Aorta (tissue), 5 donors: Measurements from ENCODE around the gene LRRC8B. TPM values are rescaled to one million over a fixed set of nuclear protein-coding genes. Genes with fewer than 3 reads are reported as not detected.
A peak's percentile ranks its signal among the peaks of the same experiment; 100 is the strongest.

ENCODE experiments used
- ATAC-seq: fragments of 200-7000 bp; cut with Tn5 transposase; one replicate; pipeline ENCODE4 v1.9.1; 2022; ENCODE audit warnings: moderate library complexity; ENCODE audit not compliant: low FRiP score
- DNase-seq, 2 donors: peaks; one replicate each; pipeline ENCODE4 v3.0.0-alpha.2; 2020
- H3K27ac ChIP-seq, 2 donors: one replicate each; pipeline ENCODE4 v1.5.1; 2013; ENCODE audit warnings: low read length in 2 of 2, mild to moderate bottlenecking in 2 of 2, moderate library complexity in 2 of 2, control low read depth in 1 of 2, inconsistent platforms in 1 of 2, low read depth in 1 of 2
- H3K27me3 ChIP-seq, 2 donors: one replicate each; pipeline ENCODE4 v1.6.1; 2013; ENCODE audit warnings: control low read depth in 1 of 2, low read length in 1 of 2, mild to moderate bottlenecking in 1 of 2, moderate library complexity in 1 of 2; ENCODE audit not compliant: insufficient read depth in 2 of 2, control insufficient read depth in 1 of 2
- H3K36me3 ChIP-seq, 2 donors: one replicate each; pipeline ENCODE4 v1.6.1; 2013; ENCODE audit warnings: control low read depth in 1 of 2, low read length in 1 of 2, mild to moderate bottlenecking in 1 of 2; ENCODE audit not compliant: insufficient read depth in 2 of 2, control insufficient read depth in 1 of 2
- H3K4me1 ChIP-seq, 2 donors: one replicate each; pipeline ENCODE4 v1.6.1; 2013; ENCODE audit warnings: low read length in 2 of 2, control low read depth in 1 of 2, mild to moderate bottlenecking in 1 of 2, moderate library complexity in 1 of 2; ENCODE audit not compliant: insufficient read depth in 2 of 2, control insufficient read depth in 1 of 2
- H3K4me3 ChIP-seq, 2 donors: one replicate each; pipeline ENCODE4 v1.5.1; 2013; ENCODE audit warnings: low read length in 2 of 2, control low read depth in 1 of 2, mild to moderate bottlenecking in 1 of 2
- H3K9me3 ChIP-seq: one replicate; pipeline ENCODE4 v1.6.1; 2013; ENCODE audit warnings: mild to moderate bottlenecking, low read length; ENCODE audit not compliant: control insufficient read depth
- WGBS, 2 donors: extraction: QIAGEN DNeasy Blood & Tissue Kit; methylation state at CpG; one replicate each; pipeline ENCODE4 v1.1.7; 2013; 5-methylcytosine and 5-hydroxymethylcytosine counted together
- intact Hi-C, 2 donors: fragments of 100-400 bp; cut with DNase I; formaldehyde crosslinking; loops; one replicate each; pipeline versions ENCODE4 v1.14.2 to v1.15.0; 2022
- polyA plus RNA-seq, 2 donors: library from polyadenylated mRNA; stranded (reverse); fragments of 200-250 nt; gene quantifications; one replicate each; pipeline ENCODE4 v1.2.3, GENCODE V29; 2013
- total RNA-seq, 2 donors: library from RNA; stranded (reverse); fragmentation: NEBNext Ultra II Directional; extraction: Animal tissue kit (Norgen Biotek cat#: 25700); gene quantifications; one replicate each; pipeline ENCODE4 v1.2.1, GENCODE V29; 2021
- donor health status: healthy with polysubstance abuse.
- donor health status: Bipolar disorder and iron deficiency.
- donor health status: DM: no; HTN: no; CAD: no.
- donor health status: DM: no; HTN: no; CAD: no.
- donor health status: DM: yes; HTN: yes; CAD: no.

LRRC8B gene
- total and polyA plus RNA-seq, 4 donors = 0.72 to 5.9 (median 2.6) TPM

DNA sequence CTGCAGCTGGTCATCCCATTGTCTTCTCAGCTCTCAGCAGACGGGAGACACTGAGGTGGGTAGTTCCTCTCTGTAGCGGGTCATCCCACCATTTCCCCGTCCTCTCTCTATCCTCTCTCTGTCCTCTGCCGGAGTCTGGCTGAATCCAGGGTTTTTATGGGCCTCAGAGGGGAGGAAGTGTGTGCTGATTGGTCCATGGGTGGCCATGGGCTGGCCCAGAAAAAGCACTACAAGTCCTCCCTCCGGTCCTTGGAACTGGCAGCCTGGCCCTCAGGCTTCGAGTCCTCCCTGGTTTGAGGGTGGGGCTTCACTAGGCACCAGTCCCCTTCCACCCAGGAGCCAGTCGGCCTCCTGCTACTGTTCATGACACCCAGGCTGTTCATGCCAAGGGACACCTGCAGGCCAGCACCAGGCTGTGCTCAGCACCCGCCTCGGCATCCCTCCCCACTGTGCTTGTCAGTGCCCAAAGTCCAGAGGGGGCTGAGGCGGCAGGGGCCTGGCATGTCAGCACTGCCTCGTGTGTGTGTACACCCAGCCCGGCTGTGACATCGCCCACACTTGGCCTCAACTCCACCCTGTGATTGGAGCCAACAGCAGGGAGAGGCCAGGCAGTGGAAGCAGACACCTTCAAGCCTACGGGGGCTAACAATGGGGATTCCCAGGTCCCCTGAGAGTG is 85.3 kb downstream of the LRRC8B start:
- Histone ChIP-seq H3K4me1 (no peaks in the 10 kb centered on the region), H3K4me3 (no peak overlapping the region), H3K27me3 (no peaks in the 10 kb centered on the region), H3K36me3 (no peaks in the 10 kb centered on the region), H3K9me3 (no peaks in the 10 kb centered on the region), H3K27ac (no peak overlapping the region)
- intact Hi-C loops = no loop called here
- peak; percentile 24 for ATAC-seq
- DNase-seq = no peak
- WGBS, 2 donors = 73 to 76% methylated on average over 13 to 14 of the region's 14 CpGs

DNA sequence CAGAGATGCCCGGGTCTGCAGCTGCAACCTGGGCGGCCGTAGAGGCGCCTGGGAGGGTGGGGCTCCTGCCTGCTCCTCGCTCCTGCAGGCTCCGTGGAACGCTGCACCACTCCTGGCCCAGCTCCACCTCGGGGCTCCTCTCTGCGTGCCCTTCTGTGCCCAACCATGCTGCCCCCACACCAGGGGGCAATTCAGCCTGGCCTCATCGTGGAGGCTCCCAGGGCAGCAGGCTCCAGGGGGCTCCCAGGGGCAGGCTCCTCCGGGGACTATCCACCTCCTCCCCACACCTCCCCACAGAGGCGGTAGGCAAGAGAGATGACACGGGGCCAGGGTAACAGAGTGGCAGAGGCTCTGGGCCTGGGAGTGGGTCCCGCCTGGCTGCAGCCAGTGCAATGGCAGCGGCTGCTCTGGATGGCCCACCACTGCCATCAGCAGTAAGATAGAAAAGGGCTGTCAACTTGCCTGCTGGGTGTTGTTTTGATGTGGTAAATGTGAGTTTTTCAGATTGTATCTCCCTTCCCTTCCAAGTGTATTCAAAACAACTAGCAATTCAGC is 85.9 kb downstream of the LRRC8B start:
- Histone ChIP-seq H3K4me1 (no peaks in the 10 kb centered on the region), H3K9me3 (no peaks in the 10 kb centered on the region), H3K36me3 (no peaks in the 10 kb centered on the region), H3K27me3 (no peaks in the 10 kb centered on the region), H3K27ac (no peak overlapping the region), H3K4me3 (no peak overlapping the region)
- intact Hi-C loops = no loop called here
- WGBS, 2 donors = 84 to 88% methylated on average over 15 of the region's 15 CpGs
- DNase-seq (no peak), ATAC-seq (no peak)

DNA sequence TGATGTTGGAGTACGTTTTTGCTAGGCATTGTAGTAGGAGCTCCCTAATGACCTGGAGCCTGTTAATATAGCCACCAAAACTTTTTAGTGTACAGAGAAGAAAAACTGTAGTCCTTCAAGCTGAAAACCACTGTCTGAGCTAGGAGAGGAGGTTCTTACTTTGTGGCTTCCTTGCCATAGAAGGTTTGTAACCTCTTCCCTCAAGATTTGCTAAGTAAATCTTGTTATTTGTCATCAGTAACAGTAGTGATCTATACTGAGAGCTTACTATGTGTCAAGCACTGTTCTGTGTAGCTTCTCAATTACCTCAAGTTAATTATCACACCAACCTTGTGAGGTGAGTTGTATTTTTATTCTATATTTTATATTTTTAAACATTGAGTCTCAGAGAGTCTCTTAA is 87.1 kb downstream of the LRRC8B start:
- Histone ChIP-seq H3K4me1 (no peaks in the 10 kb centered on the region), H3K27ac (no peak overlapping the region), H3K36me3 (no peaks in the 10 kb centered on the region), H3K4me3 (no peak overlapping the region), H3K9me3 (no peaks in the 10 kb centered on the region), H3K27me3 (no peaks in the 10 kb centered on the region)
- DNase-seq (no peak), ATAC-seq (no peak)
- intact Hi-C loops = no loop called here
- 78 to 87% methylated on average over 1 of the region's 1 CpG for WGBS, 2 donors

DNA sequence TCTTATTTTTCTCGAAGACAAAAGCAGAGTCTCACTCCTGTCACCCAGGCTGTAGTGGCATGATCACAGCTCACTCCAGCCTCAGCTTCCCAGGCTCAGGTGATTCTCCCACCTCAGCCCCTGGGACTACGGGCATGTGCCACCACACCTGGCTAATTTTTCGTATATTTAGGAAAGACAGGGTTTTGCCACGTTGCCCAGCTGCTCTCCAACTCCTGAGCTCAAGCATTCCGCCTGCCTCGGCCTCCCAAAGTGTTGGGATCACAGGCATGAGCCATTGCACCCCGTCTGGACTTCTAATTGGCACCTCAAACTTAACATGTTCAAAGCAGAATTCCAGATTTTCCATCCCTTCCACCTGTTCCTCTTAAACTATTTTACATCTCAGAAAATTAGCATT is 89.3 kb downstream of the LRRC8B start:
- intact Hi-C loops = no loop called here
- Histone ChIP-seq H3K27ac (no peak overlapping the region), H3K36me3 (no peaks in the 10 kb centered on the region), H3K4me1 (no peaks in the 10 kb centered on the region), H3K4me3 (no peak overlapping the region), H3K27me3 (no peaks in the 10 kb centered on the region), H3K9me3 (no peaks in the 10 kb centered on the region)
- WGBS, 2 donors = 84 to 91% methylated on average over 7 of the region's 7 CpGs
- DNase-seq (no peak), ATAC-seq (no peak)

DNA sequence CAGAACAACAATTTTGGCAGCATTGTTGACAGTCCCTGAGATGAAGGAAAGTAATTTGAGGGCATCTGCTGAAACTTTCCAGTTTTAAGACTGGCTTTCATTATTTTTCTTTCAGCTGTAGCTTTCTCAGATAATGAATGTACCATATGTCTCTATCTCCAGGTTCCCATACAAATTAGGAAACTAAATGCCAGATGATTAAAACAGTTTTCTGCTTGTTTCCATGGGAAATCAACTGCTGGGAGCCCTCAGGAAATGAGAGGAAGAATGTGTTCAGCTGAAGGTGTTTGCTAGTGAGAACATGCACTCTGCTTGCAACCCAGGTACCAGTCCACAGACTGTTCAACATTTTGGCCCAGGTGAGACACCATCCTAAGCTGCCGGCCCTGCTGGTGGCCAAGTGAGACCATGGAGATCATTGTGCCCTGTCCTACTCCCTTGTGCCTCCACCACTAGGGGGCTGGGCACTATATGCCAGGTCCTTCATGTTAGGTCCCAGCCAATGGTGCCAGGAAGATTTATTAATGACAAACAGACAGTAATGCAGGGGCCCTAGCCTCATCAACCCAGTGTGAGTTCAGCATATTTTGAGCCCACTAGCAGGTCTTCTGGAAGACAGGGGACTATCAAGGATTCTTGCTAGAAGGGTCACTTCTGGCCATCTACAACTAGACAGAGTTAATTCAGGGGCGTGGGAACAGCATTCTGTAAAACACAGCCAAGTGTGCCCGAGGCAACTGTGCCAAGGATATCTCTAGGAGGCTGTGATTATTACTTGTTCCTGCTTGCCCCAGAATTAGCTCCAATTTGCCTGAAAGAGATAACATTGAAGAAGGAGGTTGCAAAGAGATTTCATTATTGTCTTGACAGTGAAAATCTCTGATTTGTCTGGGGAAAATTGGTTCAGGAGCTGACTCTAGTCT is 91.3 kb downstream of the LRRC8B start:
- no peaks in the 10 kb centered on the region for H3K36me3 ChIP-seq
- no peak overlapping the region for H3K27ac ChIP-seq
- no peak overlapping the region for H3K4me3 ChIP-seq
- WGBS, 2 donors = 39 to 40% methylated on average over 3 of the region's 3 CpGs
- no peaks in the 10 kb centered on the region for H3K9me3 ChIP-seq
- H3K4me1 ChIP-seq = no peaks in the 10 kb centered on the region
- no peaks in the 10 kb centered on the region for H3K27me3 ChIP-seq
- ATAC-seq (no peak), DNase-seq (no peak)
- intact Hi-C loops = no loop called here

DNA sequence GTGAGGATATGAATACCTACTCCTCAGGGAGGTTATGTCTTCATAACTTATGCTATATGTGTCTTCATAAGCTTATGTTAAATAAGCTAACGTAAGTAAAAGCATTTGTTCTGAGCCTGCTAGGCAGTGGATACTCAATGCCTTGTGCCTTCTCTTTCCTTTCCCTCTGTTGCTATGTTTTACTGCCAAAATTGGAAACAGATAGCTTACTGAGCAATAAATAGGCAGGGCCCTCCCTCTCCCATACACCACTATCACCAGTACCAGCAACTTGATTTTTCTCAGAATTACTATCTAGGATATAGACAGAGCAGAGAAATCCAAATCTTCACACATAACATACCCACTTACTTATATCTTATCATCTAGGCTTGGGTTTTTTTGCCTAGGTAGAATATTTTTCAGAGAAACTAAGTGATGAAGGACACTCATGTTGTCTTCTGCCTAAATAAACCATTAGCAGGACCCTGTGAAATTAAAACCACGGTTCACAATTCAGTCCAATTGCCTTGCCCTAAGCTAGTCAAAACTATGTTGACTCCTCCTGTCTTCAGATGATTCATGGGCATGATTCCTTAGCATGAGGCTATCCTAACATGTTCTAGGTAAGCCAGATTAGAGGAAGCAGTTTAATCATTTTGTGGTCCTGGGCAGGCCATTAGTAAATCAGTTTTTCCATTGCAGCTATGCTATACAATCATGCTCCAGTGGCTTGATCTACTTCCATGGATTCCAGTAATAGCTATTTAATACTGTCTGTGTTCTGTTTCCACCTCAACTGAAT is 92.4 kb downstream of the LRRC8B start:
- H3K27ac ChIP-seq = no peak overlapping the region
- ATAC-seq (no peak), DNase-seq (no peak)
- intact Hi-C loops = no loop called here
- no peaks in the 10 kb centered on the region for H3K27me3 ChIP-seq
- no peaks in the 10 kb centered on the region for H3K9me3 ChIP-seq
- H3K4me3 ChIP-seq = no peak overlapping the region
- no peaks in the 10 kb centered on the region for H3K4me1 ChIP-seq
- WGBS, 2 donors = 77 to 79% methylated on average over 2 of the region's 2 CpGs
- no peaks in the 10 kb centered on the region for H3K36me3 ChIP-seq

DNA sequence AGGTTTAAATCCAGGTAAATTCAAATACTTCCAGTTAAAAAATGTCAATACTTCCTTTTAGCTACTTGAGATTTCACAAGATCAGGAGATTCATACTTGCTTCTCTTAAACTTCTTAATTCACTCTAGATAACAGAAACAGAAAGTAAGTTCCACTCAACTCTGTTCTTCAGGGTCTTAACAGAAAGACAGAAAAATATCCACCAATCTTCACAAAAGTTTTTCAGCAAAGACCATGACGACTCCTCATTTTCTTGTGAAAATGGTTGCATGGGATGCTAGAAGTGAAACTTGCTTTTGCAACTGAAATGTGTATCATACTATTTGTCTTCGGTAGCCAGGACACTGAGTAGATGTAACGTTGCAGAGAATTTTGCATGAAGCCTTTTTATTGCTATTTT is 96.0 kb downstream of the LRRC8B start:
- Histone ChIP-seq H3K4me1 (no peaks in the 10 kb centered on the region), H3K4me3 (no peak overlapping the region), H3K27ac (no peak overlapping the region), H3K27me3 (no peaks in the 10 kb centered on the region), H3K36me3 (no peaks in the 10 kb centered on the region), H3K9me3 (no peaks in the 10 kb centered on the region)
- ATAC-seq (no peak), DNase-seq (no peak)
- intact Hi-C loops = no loop called here
- WGBS, 2 donors = 92 to 96% methylated on average over 3 of the region's 3 CpGs

DNA sequence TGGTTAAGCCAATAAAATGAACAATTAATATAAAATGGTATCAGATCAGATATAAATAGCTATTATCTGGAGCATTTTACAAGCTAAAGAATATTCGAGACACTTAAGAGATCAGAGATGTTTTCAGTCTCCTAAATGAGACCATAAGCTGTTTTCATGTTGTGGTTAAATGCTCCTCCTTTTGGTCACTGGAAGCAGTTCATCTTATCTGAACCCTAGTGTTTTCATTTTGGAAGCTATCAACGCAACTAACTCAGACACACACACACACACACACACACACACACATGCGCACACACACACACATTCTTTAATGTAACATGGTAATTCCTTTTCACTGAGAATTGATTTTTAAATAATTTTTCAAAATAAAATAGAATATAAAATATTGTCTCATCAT is 98.3 kb downstream of the LRRC8B start:
- ATAC-seq (no peak), DNase-seq (no peak)
- Histone ChIP-seq H3K9me3 (no peaks in the 10 kb centered on the region), H3K4me3 (no peak overlapping the region), H3K4me1 (peaks cover 0 to 2% of the 10 kb centered on the region in 2 donors), H3K27me3 (no peaks in the 10 kb centered on the region), H3K27ac (no peak overlapping the region), H3K36me3 (no peaks in the 10 kb centered on the region)
- intact Hi-C loops = no loop called here
- 64 to 82% methylated on average over 3 of the region's 3 CpGs for WGBS, 2 donors
